HCT116 (cell line): ENCODE measurements around the gene CLN5. TPM values are rescaled to one million over a fixed set of nuclear protein-coding genes. Genes with fewer than 3 reads are reported as not detected.

ENCODE experiments used
- ATAC-seq: fragments of 200-7000 bp; cut with Tn5 transposase; 2 replicates; pipeline ENCODE4 v1.9.1; 2020; ENCODE audit warnings: mild to moderate bottlenecking, moderate library complexity
- BruUV-seq: library from RNA; stranded (reverse); fragments of 400-500 nt; replicated peaks from 2 replicates; lab custom pipeline; 2021; lab: Mats Ljungman, UMichigan
- CTCF ChIA-PET: fragments of 300-600 bp; sonication (Branson Sonifier 250); formaldehyde crosslinking; loops from one replicate; lab custom pipeline; 2021; ENCODE audit warnings: antibody characterized with exemption; lab: Charles Lee
- POLR2A ChIA-PET: fragments of 300-600, 350-600 bp; sonication (Branson Sonifier 250); formaldehyde crosslinking; loops from one replicate; lab custom pipeline; 2021; ENCODE audit warnings: antibody characterized with exemption; lab: Charles Lee
- RAD21 ChIA-PET, 2 experiments: fragments of 300-600 bp; sonication (Branson Sonifier 250); formaldehyde crosslinking; loops; one replicate each; lab custom pipeline; 2023; ENCODE audit warnings: low total read pairs in 2 of 2; ENCODE audit not compliant: uncharacterized antibody in 2 of 2, unreplicated experiment in 2 of 2, low non-redundant PET in 1 of 2; lab: Charles Lee
- DNase-seq: peaks from one replicate; pipeline ENCODE4 v3.0.0-alpha.2; 2010; ENCODE audit warnings: low read depth, low spot score
- H2AFZ ChIP-seq: fragments of 200-600 bp; shearing (Covaris generic), sonication (generic); 2 replicates; pipeline ENCODE4 v1.6.1; 2017; ENCODE audit warnings: low read depth, mixed run types, mixed read lengths, antibody characterized with exemption, low read length; ENCODE audit not compliant: poor library complexity, severe bottlenecking
- H3K27ac ChIP-seq: 2 replicates; pipeline ENCODE4 v1.5.1; 2012; ENCODE audit warnings: low read depth, low read length
- H3K27me3 ChIP-seq: fragments of 200-600 bp; sonication (generic); 2 replicates; pipeline ENCODE4 v1.6.1; 2016; ENCODE audit warnings: mixed run types, low read length, mixed read lengths; ENCODE audit not compliant: insufficient read depth
- H3K36me3 ChIP-seq, 2 experiments: fragments of 200-500 bp in 1 of 2; fragments of 200-600 bp in 1 of 2; sonication (Bioruptor generic) in 1 of 2; sonication (generic) in 1 of 2; 2 replicates each; pipeline versions ENCODE4 v1.5.1 to v1.6.1; 2014 to 2016; ENCODE audit warnings: low read length in 2 of 2, inconsistent platforms in 1 of 2, mixed read lengths in 1 of 2, mixed run types in 1 of 2; ENCODE audit not compliant: insufficient read depth in 2 of 2, control insufficient read depth in 1 of 2
- H3K4me1 ChIP-seq, 2 experiments: fragments of 200-600 bp in 1 of 2; sonication (generic) in 1 of 2; 2 replicates each; pipeline versions ENCODE4 v1.5.1 to v1.6.1; 2012 to 2017; ENCODE audit warnings: low read length in 2 of 2, inconsistent platforms in 1 of 2, mild to moderate bottlenecking in 1 of 2, mixed read lengths in 1 of 2, mixed run types in 1 of 2, moderate library complexity in 1 of 2; ENCODE audit not compliant: insufficient read depth in 2 of 2, control insufficient read depth in 1 of 2
- H3K4me2 ChIP-seq: fragments of 200-600 bp; sonication (generic); 2 replicates; pipeline ENCODE4 v1.6.1; 2017; ENCODE audit warnings: mixed run types, low read length, mixed read lengths
- H3K4me3 ChIP-seq, 2 experiments: fragments of 200-600 bp in 1 of 2; sonication (generic) in 1 of 2; replicated peaks in 1 of 2; 2 replicates each; pipeline ENCODE4 v1.5.1; 2011 to 2016; ENCODE audit warnings: low read length in 2 of 2, control low read depth in 1 of 2, low read depth in 1 of 2, mild to moderate bottlenecking in 1 of 2, mixed read lengths in 1 of 2, mixed run types in 1 of 2
- H3K79me2 ChIP-seq: fragments of 200-600 bp; sonication (generic); 2 replicates; pipeline ENCODE4 v1.6.1; 2017; ENCODE audit warnings: mild to moderate bottlenecking, mixed run types, low read length, moderate library complexity, mixed read lengths; ENCODE audit not compliant: insufficient read depth
- H3K9ac ChIP-seq: fragments of 200-600 bp; sonication (generic); 2 replicates; pipeline ENCODE4 v1.6.1; 2016; ENCODE audit warnings: low read length, mixed read lengths
- H3K9me2 ChIP-seq: fragments of 200-600 bp; sonication (generic), shearing (Covaris generic); 2 replicates; pipeline ENCODE4 v1.6.1; 2017; ENCODE audit warnings: mixed run types, mild to moderate bottlenecking, moderate library complexity; ENCODE audit not compliant: insufficient read depth
- H3K9me3 ChIP-seq, 2 experiments: fragments of 200-500 bp in 1 of 2; fragments of 200-600 bp in 1 of 2; sonication (Bioruptor generic) in 1 of 2; sonication (generic) in 1 of 2; 2 replicates each; pipeline ENCODE4 v1.6.1; 2014 to 2017; ENCODE audit warnings: low read length in 2 of 2, mixed read lengths in 2 of 2, inconsistent platforms in 1 of 2, low read depth in 1 of 2, mild to moderate bottlenecking in 1 of 2, mixed run types in 1 of 2, moderate library complexity in 1 of 2; ENCODE audit not compliant: control insufficient read depth in 1 of 2, insufficient read depth in 1 of 2
- H4K20me1 ChIP-seq: fragments of 200-600 bp; sonication (generic), shearing (Covaris generic); 2 replicates; pipeline ENCODE4 v1.6.1; 2017; ENCODE audit warnings: mixed run types, mild to moderate bottlenecking, moderate library complexity; ENCODE audit not compliant: insufficient read depth
- CBX3 ChIP-seq: IDR thresholded peaks from 2 replicates; pipeline ENCODE4 v1.6.1; 2012; ENCODE audit warnings: low read depth
- EGR1 ChIP-seq: IDR thresholded peaks from 2 replicates; pipeline ENCODE4 v1.6.1; 2012; ENCODE audit warnings: low read depth
- ELF1 ChIP-seq: IDR thresholded peaks from 2 replicates; pipeline ENCODE4 v1.6.1; 2012; ENCODE audit warnings: low read depth, borderline replicate concordance
- EZH2 ChIP-seq: fragments of 200-600 bp; sonication (generic); IDR thresholded peaks from 2 replicates; pipeline ENCODE4 v1.6.1; 2017; ENCODE audit warnings: antibody characterized with exemption, mixed run types
- EZH2phosphoT487 ChIP-seq: fragments of 200-600 bp; IDR thresholded peaks from 2 replicates; pipeline ENCODE4 v1.6.1; 2018; ENCODE audit warnings: antibody characterized with exemption, borderline replicate concordance
- FOSL1 ChIP-seq: IDR thresholded peaks from 2 replicates; pipeline ENCODE4 v1.6.1; 2012; ENCODE audit warnings: low read depth
- JUND ChIP-seq: IDR thresholded peaks from 2 replicates; pipeline ENCODE4 v1.6.1; 2012
- POLR2AphosphoS5 ChIP-seq: IDR thresholded peaks from 2 replicates; pipeline ENCODE4 v1.6.1; 2011; ENCODE audit warnings: mild to moderate bottlenecking, low read depth, low read length, moderate library complexity
- RAD21 ChIP-seq: IDR thresholded peaks from 2 replicates; pipeline ENCODE4 v1.6.1; 2012; ENCODE audit warnings: low read depth, mild to moderate bottlenecking
- SIN3A ChIP-seq: IDR thresholded peaks from 2 replicates; pipeline ENCODE4 v1.6.1; 2012; ENCODE audit warnings: low read depth
- SP1 ChIP-seq: IDR thresholded peaks from 2 replicates; pipeline ENCODE4 v1.6.1; 2012; ENCODE audit warnings: low read depth
- TCF7L2 ChIP-seq: IDR thresholded peaks from 2 replicates; pipeline ENCODE4 v1.7.0; 2011; ENCODE audit warnings: borderline replicate concordance, inconsistent platforms; ENCODE audit not compliant: insufficient read depth, insufficient read length; ENCODE audit errors: extremely low read depth
- ZFX ChIP-seq: fragments of 450-650 bp; IDR thresholded peaks from 2 replicates; pipeline ENCODE4 v1.6.1; 2017
- intact Hi-C: fragments of 100-400 bp; cut with micrococcal nuclease; formaldehyde crosslinking; loops from 2 replicates; pipeline ENCODE4 v1.10.0; 2022
- total RNA-seq: library from RNA; stranded (reverse); gene quantifications from one replicate; pipeline ENCODE4 v1.2.1, GENCODE V29; 2021; ENCODE audit not compliant: unreplicated experiment
- TF ChIP-seq, protein P1 (sequence below): IDR thresholded peaks from 2 replicates; pipeline ENCODE4 v1.6.1; 2012; ENCODE audit warnings: low read depth
- TF ChIP-seq, protein P2 (sequence below): IDR thresholded peaks from 2 replicates; pipeline ENCODE4 v1.6.1; 2011; ENCODE audit warnings: mild to moderate bottlenecking, low read length, moderate library complexity; ENCODE audit not compliant: insufficient replicate concordance; ENCODE audit errors: extremely low read depth

The CLN5 gene
- total RNA-seq, 1 experiment from 2014 or later, result 21.4 TPM

DNA sequence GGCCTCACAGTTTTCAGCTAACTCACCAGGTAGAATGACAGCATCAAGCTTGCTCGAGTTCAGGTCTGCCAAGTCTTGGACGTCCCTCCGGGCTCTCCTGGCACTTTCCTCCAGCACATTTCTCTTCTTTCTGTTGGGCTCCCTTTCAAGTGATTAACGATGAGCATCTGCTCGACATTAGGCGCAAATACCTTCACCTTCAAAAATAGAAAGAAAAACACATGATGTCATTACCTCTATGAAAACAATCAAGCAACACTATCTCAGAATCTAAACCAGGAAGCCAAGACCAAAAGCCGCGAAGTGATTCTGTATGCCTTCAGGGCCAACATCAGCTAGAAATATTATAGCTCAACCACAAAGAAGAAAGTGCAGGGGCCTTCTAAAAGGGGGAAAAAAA, 15.4 kb upstream of the CLN5 start:
- ATAC-seq, result no peak
- TF ChIP-seq, protein P1, sequence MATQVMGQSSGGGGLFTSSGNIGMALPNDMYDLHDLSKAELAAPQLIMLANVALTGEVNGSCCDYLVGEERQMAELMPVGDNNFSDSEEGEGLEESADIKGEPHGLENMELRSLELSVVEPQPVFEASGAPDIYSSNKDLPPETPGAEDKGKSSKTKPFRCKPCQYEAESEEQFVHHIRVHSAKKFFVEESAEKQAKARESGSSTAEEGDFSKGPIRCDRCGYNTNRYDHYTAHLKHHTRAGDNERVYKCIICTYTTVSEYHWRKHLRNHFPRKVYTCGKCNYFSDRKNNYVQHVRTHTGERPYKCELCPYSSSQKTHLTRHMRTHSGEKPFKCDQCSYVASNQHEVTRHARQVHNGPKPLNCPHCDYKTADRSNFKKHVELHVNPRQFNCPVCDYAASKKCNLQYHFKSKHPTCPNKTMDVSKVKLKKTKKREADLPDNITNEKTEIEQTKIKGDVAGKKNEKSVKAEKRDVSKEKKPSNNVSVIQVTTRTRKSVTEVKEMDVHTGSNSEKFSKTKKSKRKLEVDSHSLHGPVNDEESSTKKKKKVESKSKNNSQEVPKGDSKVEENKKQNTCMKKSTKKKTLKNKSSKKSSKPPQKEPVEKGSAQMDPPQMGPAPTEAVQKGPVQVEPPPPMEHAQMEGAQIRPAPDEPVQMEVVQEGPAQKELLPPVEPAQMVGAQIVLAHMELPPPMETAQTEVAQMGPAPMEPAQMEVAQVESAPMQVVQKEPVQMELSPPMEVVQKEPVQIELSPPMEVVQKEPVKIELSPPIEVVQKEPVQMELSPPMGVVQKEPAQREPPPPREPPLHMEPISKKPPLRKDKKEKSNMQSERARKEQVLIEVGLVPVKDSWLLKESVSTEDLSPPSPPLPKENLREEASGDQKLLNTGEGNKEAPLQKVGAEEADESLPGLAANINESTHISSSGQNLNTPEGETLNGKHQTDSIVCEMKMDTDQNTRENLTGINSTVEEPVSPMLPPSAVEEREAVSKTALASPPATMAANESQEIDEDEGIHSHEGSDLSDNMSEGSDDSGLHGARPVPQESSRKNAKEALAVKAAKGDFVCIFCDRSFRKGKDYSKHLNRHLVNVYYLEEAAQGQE, result no peak
- TF ChIP-seq CBX3, result no peak
- TF ChIP-seq ZFX, result no peak
- TF ChIP-seq TCF7L2, result no peak
- no peak for TF ChIP-seq EZH2phosphoT487
- TF ChIP-seq POLR2AphosphoS5, result no peak
- TF ChIP-seq EZH2, result no peak
- TF ChIP-seq RAD21, result no peak
- TF ChIP-seq, protein P2, sequence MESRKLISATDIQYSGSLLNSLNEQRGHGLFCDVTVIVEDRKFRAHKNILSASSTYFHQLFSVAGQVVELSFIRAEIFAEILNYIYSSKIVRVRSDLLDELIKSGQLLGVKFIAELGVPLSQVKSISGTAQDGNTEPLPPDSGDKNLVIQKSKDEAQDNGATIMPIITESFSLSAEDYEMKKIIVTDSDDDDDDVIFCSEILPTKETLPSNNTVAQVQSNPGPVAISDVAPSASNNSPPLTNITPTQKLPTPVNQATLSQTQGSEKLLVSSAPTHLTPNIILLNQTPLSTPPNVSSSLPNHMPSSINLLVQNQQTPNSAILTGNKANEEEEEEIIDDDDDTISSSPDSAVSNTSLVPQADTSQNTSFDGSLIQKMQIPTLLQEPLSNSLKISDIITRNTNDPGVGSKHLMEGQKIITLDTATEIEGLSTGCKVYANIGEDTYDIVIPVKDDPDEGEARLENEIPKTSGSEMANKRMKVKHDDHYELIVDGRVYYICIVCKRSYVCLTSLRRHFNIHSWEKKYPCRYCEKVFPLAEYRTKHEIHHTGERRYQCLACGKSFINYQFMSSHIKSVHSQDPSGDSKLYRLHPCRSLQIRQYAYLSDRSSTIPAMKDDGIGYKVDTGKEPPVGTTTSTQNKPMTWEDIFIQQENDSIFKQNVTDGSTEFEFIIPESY, result no peak
- TF ChIP-seq ELF1, result no peak
- TF ChIP-seq FOSL1, result no peak
- no peak for TF ChIP-seq SIN3A
- no peak for TF ChIP-seq EGR1
- no peak for TF ChIP-seq SP1
- no peak for TF ChIP-seq JUND
- no peak for DNase-seq
- Histone ChIP-seq H3K36me3 (no peaks in the 10 kb centered on the region), H3K4me1 (peaks cover 2 to 3% of the 10 kb centered on the region in 2 experiments; a peak in 1 of 4 replicates), H4K20me1 (no peaks in the 10 kb centered on the region), H3K27ac (no peak overlapping the region), H3K27me3 (no peaks in the 10 kb centered on the region), H3K9me2 (no peaks in the 10 kb centered on the region), H3K9me3 (no peaks in the 10 kb centered on the region), H2AFZ (no peak overlapping the region), H3K4me2 (no peak overlapping the region), H3K9ac (no peak overlapping the region), H3K4me3 (no peak overlapping the region), H3K79me2 (no peaks in the 10 kb centered on the region)
- BruUV-seq, result no TSS peak
- intact Hi-C loops, result no loop called here
- CTCF ChIA-PET, result no interaction called here
- RAD21 ChIA-PET, result no interaction called here
- POLR2A ChIA-PET, result no interaction called here
